Type B pancreatic cell (in vitro differentiated cells): ENCODE results near the gene RCOR1. TPM values are rescaled to one million over a fixed set of nuclear protein-coding genes. Genes with fewer than 3 reads are reported as not detected.

ENCODE experiments used
- DNase-seq: peaks from one replicate; pipeline ENCODE4 v3.0.0; 2021; ENCODE audit warnings: mixed read lengths; ENCODE audit not compliant: unreplicated experiment; ENCODE audit errors: extremely low spot score
- H3K27ac Mint-ChIP-seq: 2 replicates; pipeline ENCODE4 v1.8.0; 2021; ENCODE audit warnings: mild to moderate bottlenecking, mixed read lengths
- H3K27me3 Mint-ChIP-seq: 2 replicates; pipeline ENCODE4 v1.8.0; 2021; ENCODE audit warnings: mixed read lengths
- H3K36me3 Mint-ChIP-seq: 2 replicates; pipeline ENCODE4 v1.8.0; 2021; ENCODE audit warnings: mixed read lengths
- H3K4me1 Mint-ChIP-seq: one replicate; pipeline ENCODE4 v1.8.0; 2021; ENCODE audit warnings: mixed read lengths; ENCODE audit not compliant: unreplicated experiment
- H3K4me3 Mint-ChIP-seq: 2 replicates; pipeline ENCODE4 v1.8.0; 2021; ENCODE audit warnings: mild to moderate bottlenecking, mixed read lengths
- H3K9me3 Mint-ChIP-seq: 2 replicates; pipeline ENCODE4 v1.8.0; 2021; ENCODE audit warnings: mixed read lengths
- total RNA-seq: library from RNA; stranded (reverse); gene quantifications from 2 replicates; pipeline ENCODE4 v1.2.1, GENCODE V29; 2021; ENCODE audit warnings: low replicate concordance
- TF ChIP-seq, protein P1 (sequence below): fragments of 200-600 bp; sonication (generic); conservative IDR thresholded peaks from 2 replicates; pipeline ENCODE4 v1.5.0; 2021; ENCODE audit warnings: antibody characterized with exemption, mild to moderate bottlenecking

The RCOR1 gene
- total RNA-seq, 1 donor from 2014 or later, result 35.3 TPM

DNA sequence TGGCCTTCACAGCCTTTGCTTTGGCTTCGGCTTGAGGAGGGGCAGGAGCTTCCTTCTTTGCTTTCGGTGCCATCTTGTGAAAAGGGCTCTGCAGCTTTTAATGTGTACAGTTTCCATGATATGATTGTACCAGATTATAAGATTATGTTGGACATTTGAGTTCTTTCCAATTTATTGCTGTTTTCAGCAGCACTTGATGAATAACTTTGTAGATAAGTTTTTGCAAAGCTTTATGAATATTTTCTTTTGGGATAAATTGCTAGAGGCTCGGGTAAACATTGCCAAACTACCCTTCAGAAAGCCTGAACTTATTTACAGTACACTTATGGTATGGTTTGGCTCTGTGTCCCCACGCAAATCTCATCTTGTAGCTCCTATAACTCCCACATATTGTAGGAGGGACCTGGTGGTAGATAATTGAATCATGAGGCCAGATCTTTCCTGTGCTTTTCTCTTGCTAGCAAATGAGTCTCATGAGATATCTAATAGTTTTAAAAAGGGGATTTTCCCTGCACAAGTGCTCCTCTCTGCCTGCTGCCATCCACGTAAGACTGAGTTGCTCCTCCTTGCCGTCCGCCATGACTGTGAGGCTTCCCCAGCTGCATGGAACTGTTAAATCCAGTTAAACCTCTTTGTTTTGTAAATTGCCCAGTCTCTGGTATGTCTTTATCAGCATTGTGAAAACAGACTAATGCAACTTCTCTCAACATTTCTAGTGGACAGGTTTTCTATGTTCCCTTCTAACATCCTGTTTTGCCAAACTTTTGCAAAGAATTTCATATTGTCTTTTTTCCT lies 70.4 kb downstream of the RCOR1 start:
- TF ChIP-seq, protein P1, sequence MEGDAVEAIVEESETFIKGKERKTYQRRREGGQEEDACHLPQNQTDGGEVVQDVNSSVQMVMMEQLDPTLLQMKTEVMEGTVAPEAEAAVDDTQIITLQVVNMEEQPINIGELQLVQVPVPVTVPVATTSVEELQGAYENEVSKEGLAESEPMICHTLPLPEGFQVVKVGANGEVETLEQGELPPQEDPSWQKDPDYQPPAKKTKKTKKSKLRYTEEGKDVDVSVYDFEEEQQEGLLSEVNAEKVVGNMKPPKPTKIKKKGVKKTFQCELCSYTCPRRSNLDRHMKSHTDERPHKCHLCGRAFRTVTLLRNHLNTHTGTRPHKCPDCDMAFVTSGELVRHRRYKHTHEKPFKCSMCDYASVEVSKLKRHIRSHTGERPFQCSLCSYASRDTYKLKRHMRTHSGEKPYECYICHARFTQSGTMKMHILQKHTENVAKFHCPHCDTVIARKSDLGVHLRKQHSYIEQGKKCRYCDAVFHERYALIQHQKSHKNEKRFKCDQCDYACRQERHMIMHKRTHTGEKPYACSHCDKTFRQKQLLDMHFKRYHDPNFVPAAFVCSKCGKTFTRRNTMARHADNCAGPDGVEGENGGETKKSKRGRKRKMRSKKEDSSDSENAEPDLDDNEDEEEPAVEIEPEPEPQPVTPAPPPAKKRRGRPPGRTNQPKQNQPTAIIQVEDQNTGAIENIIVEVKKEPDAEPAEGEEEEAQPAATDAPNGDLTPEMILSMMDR, result no peak
- peaks cover 24% of the 10 kb centered on the region for H3K4me1 Mint-ChIP-seq
- H3K36me3 Mint-ChIP-seq, result peaks cover 4% of the 10 kb centered on the region
- H3K4me3 Mint-ChIP-seq, result peak overlapping the region; percentile 6
- H3K27ac Mint-ChIP-seq, result no peak overlapping the region
- H3K9me3 Mint-ChIP-seq, result peaks cover 5% of the 10 kb centered on the region
- DNase-seq, result no peak
- H3K27me3 Mint-ChIP-seq, result no peaks in the 10 kb centered on the region

DNA sequence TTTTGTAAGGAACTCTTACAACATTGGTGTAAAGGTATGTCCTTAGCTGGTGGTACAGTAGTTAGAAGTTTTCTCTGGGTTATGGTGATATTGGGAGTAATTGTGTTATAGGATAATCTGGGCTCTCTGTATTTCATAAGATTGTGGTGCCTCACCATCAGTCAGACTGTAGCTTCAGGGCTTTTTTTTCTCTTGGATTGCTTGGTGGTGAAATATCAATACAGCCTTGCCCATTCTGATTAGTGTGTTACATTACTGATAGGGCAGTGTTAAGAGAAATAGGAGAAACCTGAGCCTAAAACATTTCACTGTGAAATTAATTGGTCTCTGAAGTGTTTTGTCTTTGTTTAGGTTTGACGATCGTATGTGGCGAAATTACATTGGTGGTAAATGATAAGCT lies 71.0 kb downstream of the RCOR1 start:
- peaks cover 30% of the 10 kb centered on the region for H3K4me1 Mint-ChIP-seq
- TF ChIP-seq, protein P1, result no peak
- H3K9me3 Mint-ChIP-seq, result peaks cover 5% of the 10 kb centered on the region
- peaks cover 4% of the 10 kb centered on the region for H3K36me3 Mint-ChIP-seq
- no peak overlapping the region for H3K27ac Mint-ChIP-seq
- H3K27me3 Mint-ChIP-seq, result no peaks in the 10 kb centered on the region
- DNase-seq, result no peak
- H3K4me3 Mint-ChIP-seq, result no peak overlapping the region

DNA sequence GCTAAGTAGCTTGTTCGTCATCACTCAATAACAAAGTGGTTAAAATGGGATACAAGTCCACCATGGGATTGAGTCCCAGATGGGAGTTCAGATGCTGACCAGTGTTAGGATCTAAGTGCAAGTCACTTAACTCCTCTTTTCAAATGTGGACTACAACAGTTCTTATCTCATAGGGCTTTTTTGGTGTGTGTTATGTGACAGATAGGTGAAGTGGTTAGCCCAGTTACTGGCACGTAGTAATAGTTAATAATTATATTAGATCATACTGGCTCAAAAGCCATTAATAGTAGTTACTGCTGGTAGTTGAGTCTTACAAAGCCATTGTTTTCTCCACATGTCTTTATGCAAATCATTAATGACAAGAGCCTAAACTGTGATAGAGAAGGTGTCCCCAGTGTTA lies 73.2 kb downstream of the RCOR1 start:
- H3K9me3 Mint-ChIP-seq, result peaks cover 5% of the 10 kb centered on the region
- H3K27me3 Mint-ChIP-seq, result no peaks in the 10 kb centered on the region
- peaks cover 4% of the 10 kb centered on the region for H3K36me3 Mint-ChIP-seq
- H3K4me3 Mint-ChIP-seq, result no peak overlapping the region
- H3K4me1 Mint-ChIP-seq, result peaks cover 35% of the 10 kb centered on the region
- DNase-seq, result no peak
- peak overlapping the region; percentile 12 for H3K27ac Mint-ChIP-seq
- TF ChIP-seq, protein P1, result no peak

DNA sequence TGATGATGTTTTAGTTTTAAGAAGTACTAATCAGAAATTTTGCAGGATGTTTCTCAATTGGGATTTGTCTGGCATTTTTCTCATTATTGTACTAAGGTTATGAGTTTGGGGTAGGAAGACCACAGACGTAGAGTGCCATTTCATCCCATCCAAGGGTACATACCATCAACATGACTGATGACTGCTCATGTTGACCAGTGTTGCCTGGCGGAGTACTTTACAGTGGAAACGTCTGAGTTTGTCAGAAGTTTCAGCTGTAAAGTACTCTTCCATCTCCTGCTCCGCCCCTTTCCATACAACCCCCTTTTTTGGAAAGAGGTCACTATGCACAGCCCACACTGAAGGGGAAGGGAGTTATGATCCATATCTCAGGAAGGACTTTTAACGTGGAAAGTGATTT lies 74.2 kb downstream of the RCOR1 start:
- H3K4me3 Mint-ChIP-seq, result no peak overlapping the region
- TF ChIP-seq, protein P1, result no peak
- no peaks in the 10 kb centered on the region for H3K27me3 Mint-ChIP-seq
- peaks cover 35% of the 10 kb centered on the region for H3K4me1 Mint-ChIP-seq
- H3K27ac Mint-ChIP-seq, result no peak overlapping the region
- no peak for DNase-seq
- peaks cover 4% of the 10 kb centered on the region for H3K36me3 Mint-ChIP-seq
- H3K9me3 Mint-ChIP-seq, result peaks cover 5% of the 10 kb centered on the region

DNA sequence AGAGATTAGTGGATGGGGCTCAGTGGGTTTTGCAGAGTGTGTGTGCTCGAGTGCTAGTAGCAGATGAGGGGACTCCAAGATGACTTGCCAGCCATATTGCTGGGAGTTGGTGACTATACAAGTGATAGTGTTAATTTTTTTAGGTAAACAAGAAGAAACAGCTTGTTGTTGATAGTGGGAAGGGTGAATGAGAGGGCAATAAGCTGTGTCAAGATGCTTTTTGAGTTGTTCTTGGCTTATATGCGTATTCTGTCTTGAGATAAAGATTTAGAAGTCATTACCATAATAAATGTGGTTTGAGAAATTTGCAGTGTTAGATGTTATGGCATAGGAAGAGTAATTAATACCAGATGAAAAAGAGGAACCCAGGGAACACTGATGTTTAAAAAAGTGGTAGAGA lies 75.3 kb downstream of the RCOR1 start:
- no peak overlapping the region for H3K4me3 Mint-ChIP-seq
- no peak for DNase-seq
- TF ChIP-seq, protein P1, result no peak
- H3K27me3 Mint-ChIP-seq, result no peaks in the 10 kb centered on the region
- H3K4me1 Mint-ChIP-seq, result peaks cover 30% of the 10 kb centered on the region
- H3K9me3 Mint-ChIP-seq, result peaks cover 8% of the 10 kb centered on the region
- H3K27ac Mint-ChIP-seq, result no peak overlapping the region
- H3K36me3 Mint-ChIP-seq, result peaks cover 8% of the 10 kb centered on the region
